Mucosa of rectum (tissue), 2 donors: ENCODE measurements around the gene MTUS2.

Source experiments
- H3K27ac ChIP-seq, 2 donors: one replicate each; pipeline ENCODE4 v1.7.0; 2013; ENCODE audit warnings: inconsistent platforms in 2 of 2, low read depth in 2 of 2, low read length in 2 of 2
- H3K27me3 ChIP-seq, 2 donors: one replicate each; pipeline ENCODE4 v1.7.0; 2013; ENCODE audit warnings: low read length in 2 of 2; ENCODE audit not compliant: control insufficient read depth in 2 of 2, insufficient read depth in 2 of 2
- H3K36me3 ChIP-seq, 2 donors: one replicate each; pipeline ENCODE4 v1.7.0; 2013; ENCODE audit warnings: low read length in 2 of 2; ENCODE audit not compliant: control insufficient read depth in 2 of 2, insufficient read depth in 2 of 2
- H3K4me1 ChIP-seq, 2 donors: one replicate each; pipeline ENCODE4 v1.7.0; 2013; ENCODE audit warnings: low read length in 2 of 2, mild to moderate bottlenecking in 1 of 2; ENCODE audit not compliant: control insufficient read depth in 2 of 2, insufficient read depth in 2 of 2
- H3K4me3 ChIP-seq, 2 donors: one replicate each; pipeline ENCODE4 v1.7.0; 2013; ENCODE audit warnings: low read length in 2 of 2
- H3K9ac ChIP-seq, 2 donors: one replicate each; pipeline ENCODE4 v1.7.0; 2013; ENCODE audit warnings: low read length in 2 of 2, low read depth in 1 of 2, mild to moderate bottlenecking in 1 of 2
- H3K9me3 ChIP-seq, 2 donors: one replicate each; pipeline ENCODE4 v1.7.0; 2013; ENCODE audit warnings: low read length in 2 of 2; ENCODE audit not compliant: control insufficient read depth in 2 of 2
- donor health status: healthy.
- donor health status: Normal muscosa, but diverticular disease.

MTUS2 gene

DNA sequence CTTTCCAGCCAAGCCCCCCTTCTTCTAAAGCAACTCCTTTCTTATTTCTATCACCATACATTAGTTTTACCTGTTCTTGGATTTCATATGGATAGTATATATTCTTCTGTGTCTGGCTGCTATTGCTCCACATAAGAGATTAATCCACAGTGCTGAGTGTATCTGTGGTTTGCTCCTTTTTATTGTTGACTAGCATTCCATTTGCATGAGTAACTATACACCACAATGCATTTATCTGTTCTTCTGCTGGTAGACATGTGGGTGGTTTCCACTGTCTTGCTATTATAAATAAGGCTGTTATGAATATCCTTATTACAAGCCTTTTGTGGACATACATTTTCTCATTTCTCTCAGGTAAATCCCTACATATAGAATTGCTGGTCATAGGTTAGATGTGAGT, 637.2 kb downstream of the MTUS2 start:
- no peak overlapping the region for H3K4me3 ChIP-seq
- no peaks in the 10 kb centered on the region for H3K4me1 ChIP-seq
- H3K27ac ChIP-seq = no peak overlapping the region
- H3K36me3 ChIP-seq = no peaks in the 10 kb centered on the region
- H3K27me3 ChIP-seq = no peaks in the 10 kb centered on the region
- H3K9ac ChIP-seq = no peak overlapping the region
- no peaks in the 10 kb centered on the region for H3K9me3 ChIP-seq

DNA sequence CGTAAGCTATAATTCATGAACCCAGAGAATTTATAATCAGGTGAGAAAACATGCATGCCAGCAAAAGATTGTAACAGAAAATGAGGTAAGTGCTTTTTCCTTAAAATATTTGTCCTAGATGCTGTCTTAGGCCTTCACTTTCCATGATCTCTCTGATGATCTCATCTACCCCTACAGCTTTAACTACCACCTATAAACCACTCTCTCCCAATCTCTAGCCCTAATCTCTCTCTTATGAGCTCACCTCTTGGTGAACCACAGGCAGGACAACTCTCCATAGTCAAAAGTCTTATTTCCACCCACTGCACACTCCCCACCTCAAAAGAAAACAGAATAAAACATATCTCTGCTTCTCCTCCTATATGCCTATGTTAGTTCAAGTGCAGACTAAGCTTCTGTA, 638.3 kb downstream of the MTUS2 start:
- no peak overlapping the region for H3K27ac ChIP-seq
- no peak overlapping the region for H3K4me3 ChIP-seq
- H3K4me1 ChIP-seq = no peaks in the 10 kb centered on the region

DNA sequence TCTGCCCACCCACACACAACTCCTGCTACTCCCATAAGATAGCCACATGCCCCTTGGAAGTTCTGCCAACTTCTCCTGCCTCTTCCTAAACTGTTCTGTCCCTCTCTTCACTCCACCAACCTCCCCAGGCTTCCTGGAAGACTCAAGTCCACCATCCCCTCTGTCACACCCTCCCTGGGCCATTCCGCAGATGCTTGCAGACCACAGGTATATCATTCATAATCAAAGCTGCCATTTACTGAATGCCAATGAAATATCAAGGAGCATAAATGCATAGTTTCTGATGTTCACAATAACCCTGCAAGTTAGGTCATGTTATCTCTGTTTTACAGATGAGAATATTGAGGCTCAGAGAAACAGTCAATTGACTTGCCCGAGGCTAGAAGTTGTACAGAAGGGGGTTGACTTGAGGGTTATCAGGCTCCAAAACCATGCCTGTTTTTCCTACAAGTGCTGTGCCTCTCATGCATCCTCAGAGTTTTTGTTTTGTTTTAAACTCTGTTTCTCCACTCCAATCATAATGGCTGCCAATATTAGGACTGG, 639.7 kb downstream of the MTUS2 start:
- no peak overlapping the region for H3K4me3 ChIP-seq
- no peak overlapping the region for H3K9ac ChIP-seq
- H3K27ac ChIP-seq = no peak overlapping the region
- H3K27me3 ChIP-seq = no peaks in the 10 kb centered on the region
- H3K36me3 ChIP-seq = no peaks in the 10 kb centered on the region
- no peaks in the 10 kb centered on the region for H3K9me3 ChIP-seq
- H3K4me1 ChIP-seq = no peaks in the 10 kb centered on the region

More for the DNA sequence above, 638.3 kb downstream of the MTUS2 start:
- no peaks in the 10 kb centered on the region for H3K27me3 ChIP-seq
- no peak overlapping the region for H3K9ac ChIP-seq
- H3K36me3 ChIP-seq = no peaks in the 10 kb centered on the region
- no peaks in the 10 kb centered on the region for H3K9me3 ChIP-seq

DNA sequence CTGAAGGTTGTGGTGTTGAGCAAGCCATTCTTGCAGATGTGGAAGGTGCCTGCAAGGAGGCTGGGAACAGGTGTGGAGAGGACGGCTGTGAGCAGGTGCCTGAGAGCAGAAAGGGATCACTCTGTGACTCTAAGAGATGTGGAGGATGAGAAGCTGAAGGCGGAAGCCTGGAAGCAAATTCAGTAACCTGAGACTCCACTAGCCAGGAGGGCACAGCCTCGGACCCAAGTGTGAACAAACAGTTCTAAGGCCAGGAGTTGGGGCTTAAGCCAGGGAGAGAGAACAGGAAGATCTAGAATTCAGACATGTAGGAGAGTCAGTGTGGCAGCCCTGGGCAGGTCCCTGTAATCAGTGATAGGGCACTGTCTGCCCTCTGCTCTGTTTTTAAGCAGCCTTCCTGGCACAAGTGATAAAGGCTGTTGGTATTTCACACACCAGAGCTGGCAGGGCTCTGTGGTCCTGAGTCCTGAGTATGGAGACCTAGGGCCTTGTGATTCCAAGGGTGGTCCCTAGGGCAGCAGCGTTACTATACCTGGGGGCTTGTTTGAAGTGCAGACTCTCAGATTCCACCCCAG, 644.1 kb downstream of the MTUS2 start:
- H3K36me3 ChIP-seq = no peaks in the 10 kb centered on the region
- no peaks in the 10 kb centered on the region for H3K9me3 ChIP-seq
- H3K4me3 ChIP-seq = no peak overlapping the region
- no peak overlapping the region for H3K9ac ChIP-seq
- no peaks in the 10 kb centered on the region for H3K27me3 ChIP-seq
- H3K4me1 ChIP-seq = no peaks in the 10 kb centered on the region
- H3K27ac ChIP-seq = no peak overlapping the region

DNA sequence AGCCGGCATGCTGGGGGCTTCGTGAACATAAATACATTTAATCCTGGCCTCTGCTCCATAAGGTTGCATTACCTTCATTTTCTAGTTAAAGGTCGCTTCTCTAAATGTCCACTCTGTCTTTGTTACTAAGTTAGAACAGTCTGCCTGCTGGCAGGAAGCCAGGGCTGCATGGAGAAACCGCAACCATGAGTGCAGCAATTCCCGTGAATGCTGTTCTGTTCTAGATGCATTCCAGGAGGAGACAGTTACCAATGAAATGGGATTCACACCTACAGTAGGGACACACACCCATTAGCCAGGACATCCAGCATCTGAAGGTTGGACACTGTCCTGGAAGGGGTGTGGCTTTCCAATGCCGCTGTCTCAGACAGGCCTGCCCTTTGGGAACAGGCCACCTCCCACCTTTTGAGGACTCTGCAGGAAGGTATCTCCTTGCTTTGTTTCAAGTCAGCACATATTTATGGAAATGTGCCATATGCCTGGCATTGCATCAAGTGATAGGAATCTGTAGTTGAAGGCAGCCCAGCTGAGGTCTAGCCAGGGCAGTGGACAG, 645.7 kb downstream of the MTUS2 start:
- Histone ChIP-seq H3K9ac (no peak overlapping the region), H3K36me3 (no peaks in the 10 kb centered on the region), H3K27me3 (no peaks in the 10 kb centered on the region), H3K27ac (no peak overlapping the region), H3K9me3 (no peaks in the 10 kb centered on the region), H3K4me3 (no peak overlapping the region), H3K4me1 (no peaks in the 10 kb centered on the region)

DNA sequence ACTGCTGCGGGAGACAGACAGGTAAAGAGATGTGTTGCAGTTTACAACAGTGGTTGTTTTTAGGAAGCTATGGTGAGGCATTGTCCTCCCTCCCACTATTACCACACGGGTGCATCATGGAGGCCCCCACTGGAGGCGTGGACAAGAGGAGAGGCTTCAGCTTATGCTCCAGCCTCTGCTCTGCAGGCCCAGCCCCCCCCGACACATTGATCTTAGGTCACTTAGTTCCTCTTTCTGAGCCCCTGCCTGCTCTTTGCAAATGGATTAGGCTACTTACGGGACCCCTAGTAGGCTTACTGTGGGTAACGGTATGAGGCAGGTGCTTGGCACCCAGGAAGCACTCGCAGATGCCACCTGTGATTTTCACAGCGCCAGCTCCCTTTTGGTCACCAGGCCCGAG, 651.4 kb downstream of the MTUS2 start:
- Histone ChIP-seq H3K27ac (no peak overlapping the region), H3K4me3 (no peak overlapping the region)

DNA sequence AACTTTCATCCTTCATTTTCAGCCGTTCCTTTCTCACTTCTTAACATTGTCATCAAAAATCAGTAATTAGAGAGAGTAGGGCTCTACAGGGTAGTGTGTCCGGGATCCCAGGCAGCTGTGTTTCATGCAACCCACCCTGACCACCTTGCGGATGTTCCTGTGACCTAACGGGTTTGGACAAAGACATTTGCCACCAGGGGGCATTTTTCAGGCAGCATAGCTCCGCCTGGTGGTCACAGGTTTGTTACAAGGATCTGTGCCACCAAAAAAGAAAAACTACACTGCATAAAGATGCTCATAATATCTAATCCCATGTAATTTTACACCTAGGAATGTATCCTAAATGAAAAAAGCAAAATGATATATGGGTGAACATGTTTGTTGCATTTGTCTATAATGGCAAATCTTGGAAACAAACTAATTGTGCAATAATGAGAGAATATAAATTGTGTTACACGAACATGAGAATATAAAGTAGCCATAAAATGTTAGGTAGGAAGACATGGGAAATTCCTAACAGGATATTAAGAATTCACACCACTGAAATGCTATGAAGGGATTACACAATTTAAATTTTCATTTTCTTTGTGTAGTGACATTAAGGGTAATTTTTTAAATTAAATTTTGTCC, 652.3 kb downstream of the MTUS2 start:
- no peak overlapping the region for H3K4me3 ChIP-seq
- H3K9me3 ChIP-seq = no peaks in the 10 kb centered on the region
- no peaks in the 10 kb centered on the region for H3K36me3 ChIP-seq
- H3K9ac ChIP-seq = no peak overlapping the region
- H3K4me1 ChIP-seq = no peaks in the 10 kb centered on the region
- no peak overlapping the region for H3K27ac ChIP-seq
- H3K27me3 ChIP-seq = no peaks in the 10 kb centered on the region

More for the DNA sequence above, 651.4 kb downstream of the MTUS2 start:
- Histone ChIP-seq H3K4me1 (no peaks in the 10 kb centered on the region), H3K27me3 (no peaks in the 10 kb centered on the region), H3K9me3 (no peaks in the 10 kb centered on the region), H3K9ac (no peak overlapping the region), H3K36me3 (no peaks in the 10 kb centered on the region)

DNA sequence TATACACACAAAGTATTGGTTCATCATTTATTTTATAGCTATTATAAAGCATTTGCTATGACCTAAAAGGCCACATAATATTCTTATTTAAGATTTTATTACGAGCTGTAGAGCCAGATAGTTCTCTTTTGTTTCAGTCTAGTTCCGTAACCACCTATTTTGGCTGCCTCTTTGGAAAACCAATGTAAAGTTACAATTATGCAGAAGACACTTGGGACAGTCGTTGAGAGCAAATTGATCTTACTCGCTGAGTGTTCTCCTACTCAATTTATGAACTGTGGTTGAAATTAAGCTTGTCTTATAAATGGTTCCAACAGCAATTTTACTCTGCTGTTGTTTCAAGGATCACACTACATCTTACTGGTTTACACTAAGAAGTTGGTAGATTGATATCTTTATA, 653.0 kb downstream of the MTUS2 start:
- H3K27me3 ChIP-seq = no peaks in the 10 kb centered on the region
- no peaks in the 10 kb centered on the region for H3K36me3 ChIP-seq
- H3K9me3 ChIP-seq = no peaks in the 10 kb centered on the region
- no peak overlapping the region for H3K4me3 ChIP-seq
- H3K9ac ChIP-seq = no peak overlapping the region
- no peaks in the 10 kb centered on the region for H3K4me1 ChIP-seq
- H3K27ac ChIP-seq = no peak overlapping the region

DNA sequence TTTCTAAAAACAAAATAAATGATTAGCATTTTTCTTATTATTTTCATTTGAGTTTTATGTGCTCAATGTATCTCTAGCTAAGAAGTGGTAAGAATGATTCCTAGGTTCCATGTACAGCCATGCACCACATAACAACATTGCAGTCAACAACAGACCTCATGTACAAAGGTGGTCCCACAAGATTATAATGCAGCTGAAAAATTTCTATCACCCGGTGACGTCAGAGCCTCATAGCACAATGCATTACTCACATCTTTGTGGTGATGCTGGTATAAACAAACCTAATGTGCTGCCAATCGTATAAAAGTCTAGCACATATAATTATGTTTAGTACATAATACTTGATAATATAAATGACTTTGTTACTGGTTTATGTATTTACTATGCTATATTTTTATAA, 654.9 kb downstream of the MTUS2 start:
- no peaks in the 10 kb centered on the region for H3K9me3 ChIP-seq
- H3K27ac ChIP-seq = no peak overlapping the region
- H3K27me3 ChIP-seq = no peaks in the 10 kb centered on the region
- H3K9ac ChIP-seq = no peak overlapping the region
- H3K36me3 ChIP-seq = no peaks in the 10 kb centered on the region
- H3K4me3 ChIP-seq = no peak overlapping the region
- H3K4me1 ChIP-seq = no peaks in the 10 kb centered on the region

DNA sequence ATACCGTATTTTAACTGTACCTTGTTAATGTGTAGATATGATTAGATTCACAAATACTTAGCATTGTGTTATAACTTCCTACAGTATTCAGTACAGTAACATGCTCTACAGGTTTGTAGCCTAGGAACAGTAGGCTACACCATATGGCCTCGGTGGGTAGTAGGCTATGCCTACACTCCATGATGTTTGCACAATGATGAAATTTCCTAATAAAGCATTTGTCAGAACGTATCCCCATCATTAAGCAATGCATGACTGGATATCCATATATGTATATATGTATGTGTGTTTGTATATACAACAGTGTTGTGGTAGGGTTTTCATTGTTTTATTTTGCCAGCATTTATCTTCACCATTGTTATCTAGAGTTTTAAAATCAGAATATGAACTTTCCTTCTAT, 655.9 kb downstream of the MTUS2 start:
- H3K27me3 ChIP-seq = no peaks in the 10 kb centered on the region
- no peak overlapping the region for H3K9ac ChIP-seq
- H3K4me3 ChIP-seq = no peak overlapping the region
- no peak overlapping the region for H3K27ac ChIP-seq
- no peaks in the 10 kb centered on the region for H3K36me3 ChIP-seq
- H3K4me1 ChIP-seq = no peaks in the 10 kb centered on the region
- H3K9me3 ChIP-seq = no peaks in the 10 kb centered on the region
